Neuron (in vitro differentiated cells): ENCODE data around the gene NR1H4.

ENCODE experiments used
- H2AFZ ChIP-seq: one replicate; pipeline ENCODE4 v1.6.1; 2013; ENCODE audit warnings: low read depth, mild to moderate bottlenecking, inconsistent platforms, low read length, moderate library complexity
- H3K27me3 ChIP-seq: one replicate; pipeline ENCODE4 v1.6.1; 2013; ENCODE audit warnings: low read length; ENCODE audit not compliant: insufficient read depth
- H3K36me3 ChIP-seq: one replicate; pipeline ENCODE4 v1.6.1; 2013; ENCODE audit warnings: low read length; ENCODE audit not compliant: insufficient read depth
- H3K4me1 ChIP-seq: one replicate; pipeline ENCODE4 v1.6.1; 2013; ENCODE audit warnings: low read length; ENCODE audit not compliant: insufficient read depth
- H3K4me3 ChIP-seq: 2 replicates; pipeline ENCODE4 v1.5.1; 2013; ENCODE audit warnings: mild to moderate bottlenecking, low read length, moderate library complexity
- H3K9me3 ChIP-seq: one replicate; pipeline ENCODE4 v1.6.1; 2013; ENCODE audit warnings: low read length

Gene NR1H4

GRCh38 chr12:100608776-100609175 is 135.1 kb downstream of the NR1H4 start:
- Histone ChIP-seq H3K4me1 (no peaks in the 10 kb centered on the region), H3K9me3 (peaks cover 9% of the 10 kb centered on the region), H2AFZ (no peak overlapping the region), H3K4me3 (no peak overlapping the region), H3K36me3 (peaks cover 67% of the 10 kb centered on the region), H3K27me3 (no peaks in the 10 kb centered on the region)

DNA sequence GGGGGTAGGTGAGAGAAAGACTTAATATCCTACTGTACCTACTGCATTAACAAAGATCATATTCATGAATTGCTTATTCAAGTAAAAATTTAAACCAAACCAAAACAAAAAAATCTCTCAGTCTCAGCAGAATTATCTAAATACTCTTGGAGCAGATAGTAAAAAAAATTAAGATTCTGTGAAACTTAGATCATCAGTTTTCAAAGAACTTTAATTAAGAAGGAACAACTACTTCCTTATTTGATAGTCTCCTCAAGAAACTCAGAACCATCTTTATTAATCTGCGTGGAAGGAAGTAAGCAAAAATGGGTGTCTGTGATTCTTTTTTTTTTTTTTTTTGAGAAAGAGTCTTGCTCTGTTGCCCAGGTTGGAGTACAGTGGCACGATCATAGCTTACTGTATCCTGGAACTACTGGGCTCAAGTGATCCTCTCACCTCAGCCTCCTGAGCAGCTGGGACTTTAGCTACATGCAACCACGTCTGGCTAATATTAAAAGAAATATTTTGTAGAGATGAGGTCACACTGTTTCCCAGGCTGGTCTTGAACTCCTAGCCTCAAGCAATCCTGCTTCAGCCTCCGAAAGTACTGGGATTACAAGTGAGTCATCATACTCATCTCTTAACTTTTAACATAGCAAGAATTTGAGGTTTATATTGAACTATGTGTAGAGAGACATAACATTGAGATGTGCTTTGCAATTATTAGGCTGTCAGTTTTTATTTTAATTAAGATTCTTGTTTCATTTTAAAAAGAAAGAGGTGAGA is 137.2 kb downstream of the NR1H4 start:
- Histone ChIP-seq H3K4me3 (no peak overlapping the region), H3K4me1 (no peaks in the 10 kb centered on the region), H3K36me3 (peaks cover 70% of the 10 kb centered on the region), H3K9me3 (peaks cover 8% of the 10 kb centered on the region), H2AFZ (no peak overlapping the region), H3K27me3 (no peaks in the 10 kb centered on the region)

GRCh38 chr12:100612606-100613005 is 138.9 kb downstream of the NR1H4 start:
- no peaks in the 10 kb centered on the region for H3K4me1 ChIP-seq
- H3K9me3 ChIP-seq, result peaks cover 6% of the 10 kb centered on the region
- H3K27me3 ChIP-seq, result no peaks in the 10 kb centered on the region
- peaks cover 74% of the 10 kb centered on the region for H3K36me3 ChIP-seq
- H2AFZ ChIP-seq, result no peak overlapping the region
- H3K4me3 ChIP-seq, result no peak overlapping the region
